Liver (tissue), 9 donors: ENCODE results near the gene KDELR1. TPM values are rescaled to one million over a fixed set of nuclear protein-coding genes. Genes with fewer than 3 reads are reported as not detected.

Experiments
- DNase-seq: peaks from one replicate; pipeline ENCODE4 v3.0.0-alpha.2; 2017; ENCODE audit warnings: low spot score
- H3K27ac ChIP-seq, 2 donors: one replicate each; pipeline ENCODE4 v1.7.0; 2013; ENCODE audit warnings: inconsistent platforms in 2 of 2, low read length in 2 of 2, control low read depth in 1 of 2, low read depth in 1 of 2, mild to moderate bottlenecking in 1 of 2
- H3K27me3 ChIP-seq, 4 donors: one replicate each; pipeline versions ENCODE4 v1.6.1 to v1.7.0; 2013; ENCODE audit warnings: low read length in 3 of 4, inconsistent platforms in 1 of 4, mild to moderate bottlenecking in 1 of 4, moderate library complexity in 1 of 4; ENCODE audit not compliant: control insufficient read depth in 4 of 4, insufficient read depth in 4 of 4
- H3K36me3 ChIP-seq, 4 donors: one replicate each; pipeline versions ENCODE4 v1.6.1 to v1.7.0; 2013; ENCODE audit warnings: low read length in 3 of 4, mild to moderate bottlenecking in 3 of 4, low read depth in 1 of 4, moderate library complexity in 1 of 4; ENCODE audit not compliant: control insufficient read depth in 4 of 4, insufficient read depth in 3 of 4
- H3K4me1 ChIP-seq, 4 donors: one replicate each; pipeline versions ENCODE4 v1.6.1 to v1.7.0; 2013; ENCODE audit warnings: low read length in 3 of 4, mild to moderate bottlenecking in 3 of 4, moderate library complexity in 1 of 4; ENCODE audit not compliant: control insufficient read depth in 4 of 4, insufficient read depth in 4 of 4
- H3K4me3 ChIP-seq, 3 donors: one replicate each; pipeline versions ENCODE4 v1.6.1 to v1.7.0; 2013; ENCODE audit warnings: low read length in 3 of 3, control low read depth in 1 of 3, low read depth in 1 of 3, mild to moderate bottlenecking in 1 of 3
- H3K9ac ChIP-seq, 2 donors: one replicate each; pipeline ENCODE4 v1.7.0; 2013; ENCODE audit warnings: low read length in 2 of 2, mild to moderate bottlenecking in 2 of 2, moderate library complexity in 2 of 2, control low read depth in 1 of 2, low read depth in 1 of 2
- H3K9me3 ChIP-seq, 4 donors: one replicate each; pipeline versions ENCODE4 v1.6.1 to v1.7.0; 2013; ENCODE audit warnings: low read length in 3 of 4; ENCODE audit not compliant: control insufficient read depth in 4 of 4
- ATF3 ChIP-seq: IDR thresholded peaks from 2 replicates; pipeline ENCODE4 v1.6.1; 2016; ENCODE audit warnings: antibody characterized with exemption
- CTCF ChIP-seq: fragments of 150-350 bp; IDR thresholded peaks from 2 replicates; pipeline ENCODE4 v1.5.1; 2017; ENCODE audit warnings: improper control_type of control experiment, low read depth, low read length; ENCODE audit not compliant: missing input control
- EGR1 ChIP-seq, 2 donors: IDR thresholded peaks; 2 replicates each; pipeline ENCODE4 v1.6.1; 2016 to 2018; ENCODE audit warnings: antibody characterized with exemption in 2 of 2, low read depth in 2 of 2
- FOXA1 ChIP-seq: IDR thresholded peaks from 2 replicates; pipeline ENCODE4 v1.6.1; 2016; ENCODE audit warnings: antibody characterized with exemption
- FOXA2 ChIP-seq: IDR thresholded peaks from 2 replicates; pipeline ENCODE4 v1.6.1; 2016; ENCODE audit warnings: antibody characterized with exemption
- GABPA ChIP-seq, 2 donors: IDR thresholded peaks in 1 of 2; conservative IDR thresholded peaks in 1 of 2; 2 replicates each; pipeline ENCODE4 v1.6.1; 2016; ENCODE audit warnings: antibody characterized with exemption in 2 of 2, mild to moderate bottlenecking in 1 of 2, moderate library complexity in 1 of 2
- HNF4G ChIP-seq: IDR thresholded peaks from 2 replicates; pipeline ENCODE4 v1.6.1; 2016; ENCODE audit warnings: antibody characterized with exemption
- JUND ChIP-seq, 2 donors: IDR thresholded peaks; 2 replicates each; pipeline ENCODE4 v1.6.1; 2016; ENCODE audit warnings: antibody characterized with exemption in 2 of 2
- NR2F2 ChIP-seq: IDR thresholded peaks from 2 replicates; pipeline ENCODE4 v1.6.1; 2016; ENCODE audit warnings: antibody characterized with exemption
- RAD21 ChIP-seq, 2 donors: IDR thresholded peaks; 2 replicates each; pipeline ENCODE4 v1.6.1; 2016; ENCODE audit warnings: antibody characterized with exemption in 2 of 2, mild to moderate bottlenecking in 2 of 2
- REST ChIP-seq: IDR thresholded peaks from 2 replicates; pipeline ENCODE4 v1.6.1; 2016; ENCODE audit warnings: antibody characterized with exemption, mild to moderate bottlenecking
- RXRA ChIP-seq, 2 donors: IDR thresholded peaks; 2 replicates each; pipeline ENCODE4 v1.6.1; 2017 to 2018; ENCODE audit warnings: antibody characterized with exemption in 2 of 2, mild to moderate bottlenecking in 1 of 2
- SP1 ChIP-seq: IDR thresholded peaks from 2 replicates; pipeline ENCODE4 v1.6.1; 2018; ENCODE audit warnings: antibody characterized with exemption, mild to moderate bottlenecking
- TAF1 ChIP-seq: conservative IDR thresholded peaks from 2 replicates; pipeline ENCODE4 v1.6.1; 2016; ENCODE audit warnings: antibody characterized with exemption, mild to moderate bottlenecking
- YY1 ChIP-seq: IDR thresholded peaks from 2 replicates; pipeline ENCODE4 v1.6.1; 2016; ENCODE audit warnings: antibody characterized with exemption, mild to moderate bottlenecking
- WGBS: extraction: QIAGEN DNeasy Blood & Tissue Kit; methylation state at CpG from one replicate; pipeline ENCODE4 v1.1.7; 2013; 5-methylcytosine and 5-hydroxymethylcytosine counted together
- polyA plus RNA-seq, 2 donors: library from polyadenylated mRNA; stranded (reverse) in 1 of 2; unstranded in 1 of 2; fragments of 200-250 nt in 1 of 2; fragments of >200 nt in 1 of 2; fragmentation: Nextera tagmentation in 1 of 2; extraction: Ambion mirVana in 1 of 2; gene quantifications; one replicate each; pipeline versions ENCODE4 v1.2.1 to v1.2.3, GENCODE V29; 2013 to 2015
- total RNA-seq, 2 donors: library from RNA; depleted of rRNA; stranded (reverse); fragments of >200 nt; gene quantifications; one replicate each; pipeline ENCODE4 v1.2.3, GENCODE V29; 2014
- TF ChIP-seq, protein P1 (sequence below): IDR thresholded peaks from 2 replicates; pipeline ENCODE4 v1.6.1; 2016; ENCODE audit warnings: antibody characterized with exemption
- donor health status: healthy.
- donor health status: healthy.
- donor health status: healthy.
- donor health status: healthy.
- donor health status: healthy.

Gene KDELR1
- total and polyA plus RNA-seq, 4 donors: 32.3 to 94.9 (median 47.0) TPM

GRCh38 chr19:48396824-48397176 is 5.4 kb upstream of the KDELR1 start:
- Histone ChIP-seq H3K36me3 (no peaks in the 10 kb centered on the region), H3K9ac (no peak overlapping the region), H3K4me1 (peaks cover 0 to 8% (median 4%) of the 10 kb centered on the region in 4 donors), H3K27ac (no peak overlapping the region), H3K4me3 (no peak overlapping the region), H3K9me3 (no peaks in the 10 kb centered on the region), H3K27me3 (peaks cover 0 to 20% (median 14%) of the 10 kb centered on the region in 4 donors)
- TF ChIP-seq SP1 (no peak), YY1 (no peak), NR2F2 (no peak), ATF3 (no peak), RXRA (IDR thresholded peaks at IDR 0.05) (no peak), FOXA1 (no peak), FOXA2 (no peak), TAF1 (no peak), GABPA (IDR thresholded peaks at IDR 0.05 in 1 of 2, conservative IDR thresholded peaks at IDR 0.05 in 1 of 2) (no peak), REST (no peak), RAD21 (IDR thresholded peaks at IDR 0.05) (no peak), EGR1 (IDR thresholded peaks at IDR 0.05; ENCODE audit: low read depth in 2 of 2) (no peak), HNF4G (no peak), JUND (IDR thresholded peaks at IDR 0.05) (no peak), CTCF (no peak)
- TF ChIP-seq, protein P1, sequence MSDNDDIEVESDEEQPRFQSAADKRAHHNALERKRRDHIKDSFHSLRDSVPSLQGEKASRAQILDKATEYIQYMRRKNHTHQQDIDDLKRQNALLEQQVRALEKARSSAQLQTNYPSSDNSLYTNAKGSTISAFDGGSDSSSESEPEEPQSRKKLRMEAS: no peak
- WGBS: 56% methylated on average over 2 of the region's 2 CpGs
- peak; percentile 30 for DNase-seq

- DNase-seq: no peak
- Histone ChIP-seq H3K4me1 (peaks cover 0 to 8% (median 4%) of the 10 kb centered on the region in 4 donors), H3K9me3 (no peaks in the 10 kb centered on the region), H3K9ac (no peak overlapping the region), H3K4me3 (no peak overlapping the region), H3K27ac (no peak overlapping the region), H3K27me3 (peaks cover 0 to 20% (median 14%) of the 10 kb centered on the region in 4 donors), H3K36me3 (no peaks in the 10 kb centered on the region)
- TF ChIP-seq HNF4G (no peak), RAD21 (IDR thresholded peaks at IDR 0.05) (no peak), ATF3 (no peak), JUND (IDR thresholded peaks at IDR 0.05) (no peak)
- WGBS: 46% methylated on average over 24 of the region's 24 CpGs
These were observed 4.9 kb upstream of the KDELR1 start for GRCh38 chr19:48396016-48396823.
